ENCODE data around the gene ABI1. TPM values are rescaled to one million over a fixed set of nuclear protein-coding genes. Genes with fewer than 3 reads are reported as not detected.
A peak's percentile ranks its signal among the peaks of the same experiment; 100 is the strongest.

Gene ABI1
- total RNA-seq, 3 donors from 2014 or later (not counting 1 experiment from before 2014, with no cell fraction given) = 94.8 to 116 (median 113) TPM

GRCh38 chr10:26706936-26707335 lies 153.8 kb downstream of the ABI1 start:
- Histone ChIP-seq H3K4me3 (ENCODE audit: low read length) (no peak overlapping the region), H3K27me3 (ENCODE audit: control insufficient read depth, insufficient read depth, low read length) (no peaks in the 10 kb centered on the region), H3K9me3 (ENCODE audit: control insufficient read depth, insufficient read depth, low read length) (no peaks in the 10 kb centered on the region), H3K27ac (ENCODE audit: low read length) (no peak overlapping the region), H3K36me3 (ENCODE audit: control insufficient read depth, insufficient read depth, low read length) (peaks cover 13% of the 10 kb centered on the region), H3K4me1 (ENCODE audit: control insufficient read depth, insufficient read depth, low read length) (peaks cover 19% of the 10 kb centered on the region)
- intact Hi-C loops (cut with micrococcal nuclease) = no loop called here
- no peak for TF ChIP-seq CTCF (IDR thresholded peaks at IDR 0.05)
- H3K9me3 Mint-ChIP-seq = no peaks in the 10 kb centered on the region
- H3K27me3 Mint-ChIP-seq (ENCODE audit: low read depth in 2 of 2) = no peaks in the 10 kb centered on the region
- H3K4me1 Mint-ChIP-seq = peaks cover 9 to 18% of the 10 kb centered on the region in 2 donors
- H3K4me3 Mint-ChIP-seq = no peak overlapping the region
- H3K36me3 Mint-ChIP-seq = no peaks in the 10 kb centered on the region
- peak overlapping the region in 1 of 2 donors; percentile 68 for H3K27ac Mint-ChIP-seq
- DNase-seq = no peak
- 85% methylated on average over 7 of the region's 10 CpGs for WGBS (ENCODE audit: insufficient coverage)
- no peak for ATAC-seq

GRCh38 chr10:26706206-26706605 lies 154.6 kb downstream of the ABI1 start:
- WGBS (ENCODE audit: insufficient coverage) = 68% methylated on average over 6 of the region's 6 CpGs

GRCh38 chr10:26703974-26704373 lies 156.8 kb downstream of the ABI1 start:
- H3K9me3 Mint-ChIP-seq = no peaks in the 10 kb centered on the region
- no CpG with 5 or more reads among the region's 9 CpGs for WGBS (ENCODE audit: insufficient coverage)
- Histone ChIP-seq H3K27ac (ENCODE audit: low read length) (no peak overlapping the region), H3K9me3 (ENCODE audit: control insufficient read depth, insufficient read depth, low read length) (no peaks in the 10 kb centered on the region), H3K27me3 (ENCODE audit: control insufficient read depth, insufficient read depth, low read length) (no peaks in the 10 kb centered on the region), H3K4me1 (ENCODE audit: control insufficient read depth, insufficient read depth, low read length) (peaks cover 8% of the 10 kb centered on the region), H3K4me3 (ENCODE audit: low read length) (no peak overlapping the region), H3K36me3 (ENCODE audit: control insufficient read depth, insufficient read depth, low read length) (peaks cover 11% of the 10 kb centered on the region)
- intact Hi-C loops (cut with micrococcal nuclease) = no loop called here
- no peaks in the 10 kb centered on the region for H3K36me3 Mint-ChIP-seq
- peaks cover 16 to 21% of the 10 kb centered on the region in 2 donors for H3K4me1 Mint-ChIP-seq
- H3K27ac Mint-ChIP-seq = no peak overlapping the region
- H3K4me3 Mint-ChIP-seq = no peak overlapping the region
- TF ChIP-seq CTCF (IDR thresholded peaks at IDR 0.05) = no peak
- ATAC-seq (no peak), DNase-seq (no peak)
- H3K27me3 Mint-ChIP-seq (ENCODE audit: low read depth in 2 of 2) = no peaks in the 10 kb centered on the region

More at GRCh38 chr10:26706206-26706605, 154.6 kb downstream of the ABI1 start:
- peak overlapping the region in 1 of 2 donors; percentile 68 for H3K27ac Mint-ChIP-seq
- DNase-seq = no peak
- TF ChIP-seq CTCF (IDR thresholded peaks at IDR 0.05) = no peak
- H3K4me1 Mint-ChIP-seq = peaks cover 9 to 18% of the 10 kb centered on the region in 2 donors
- H3K9me3 Mint-ChIP-seq = no peaks in the 10 kb centered on the region
- no peaks in the 10 kb centered on the region for H3K36me3 Mint-ChIP-seq
- peaks cover 19% of the 10 kb centered on the region for H3K4me1 ChIP-seq (ENCODE audit: control insufficient read depth, insufficient read depth, low read length)
- H3K27me3 Mint-ChIP-seq (ENCODE audit: low read depth in 2 of 2) = no peaks in the 10 kb centered on the region
- no peaks in the 10 kb centered on the region for H3K9me3 ChIP-seq (ENCODE audit: control insufficient read depth, insufficient read depth, low read length)
- no peaks in the 10 kb centered on the region for H3K27me3 ChIP-seq (ENCODE audit: control insufficient read depth, insufficient read depth, low read length)
- peaks cover 11% of the 10 kb centered on the region for H3K36me3 ChIP-seq (ENCODE audit: control insufficient read depth, insufficient read depth, low read length)
- H3K27ac ChIP-seq (ENCODE audit: low read length) = no peak overlapping the region
- no peak overlapping the region for H3K4me3 ChIP-seq (ENCODE audit: low read length)
- intact Hi-C loops (cut with micrococcal nuclease) = no loop called here
- H3K4me3 Mint-ChIP-seq = no peak overlapping the region
- ATAC-seq = peak in 2 of 3 donors; percentile 32 to 34

GRCh38 chr10:26703096-26703495 lies 157.7 kb downstream of the ABI1 start:
- ATAC-seq (no peak), DNase-seq (no peak)
- Histone ChIP-seq H3K27ac (ENCODE audit: low read length) (no peak overlapping the region), H3K27me3 (ENCODE audit: control insufficient read depth, insufficient read depth, low read length) (no peaks in the 10 kb centered on the region), H3K9me3 (ENCODE audit: control insufficient read depth, insufficient read depth, low read length) (no peaks in the 10 kb centered on the region), H3K36me3 (ENCODE audit: control insufficient read depth, insufficient read depth, low read length) (peaks cover 11% of the 10 kb centered on the region), H3K4me3 (ENCODE audit: low read length) (no peak overlapping the region), H3K4me1 (ENCODE audit: control insufficient read depth, insufficient read depth, low read length) (peaks cover 17% of the 10 kb centered on the region)
- Mint-ChIP-seq H3K4me3 (no peak overlapping the region), H3K4me1 (peaks cover 23 to 26% of the 10 kb centered on the region in 2 donors), H3K9me3 (no peaks in the 10 kb centered on the region), H3K27ac (no peak overlapping the region), H3K27me3 (ENCODE audit: low read depth in 2 of 2) (no peaks in the 10 kb centered on the region), H3K36me3 (no peaks in the 10 kb centered on the region)
- intact Hi-C loops (cut with micrococcal nuclease) = no loop called here
- 100% methylated on average over 1 of the region's 4 CpGs for WGBS (ENCODE audit: insufficient coverage)
- TF ChIP-seq CTCF (IDR thresholded peaks at IDR 0.05) = no peak

All from natural killer cell (primary cell).